Gastrocnemius medialis (tissue), 4 donors: ENCODE measurements around the gene FAM153A.
"Not testable (repeated sequence)": the region's sequence is repeated elsewhere in the genome, so short reads cannot be mapped to it uniquely, and the experiment has no call there.

Source experiments
- POLR2A ChIP-seq, 2 donors: fragments of 450-650 bp; IDR thresholded peaks; one replicate each; pipeline ENCODE4 v1.6.1; 2017; ENCODE audit warnings: antibody characterized with exemption in 2 of 2, mild to moderate bottlenecking in 2 of 2, moderate library complexity in 2 of 2
- TF ChIP-seq, protein P1 (sequence below), 5 experiments: fragments of 450-650 bp in 3 of 5; fragments of 200-600 bp in 2 of 5; sonication (generic) in 2 of 5; IDR thresholded peaks in 4 of 5; conservative IDR thresholded peaks in 1 of 5; 1 replicate in 4 of 5; 2 replicates in 1 of 5; pipeline ENCODE4 v1.5.1; 2016 to 2019; ENCODE audit warnings: antibody characterized with exemption in 5 of 5, mild to moderate bottlenecking in 3 of 5, moderate library complexity in 3 of 5

DNA sequence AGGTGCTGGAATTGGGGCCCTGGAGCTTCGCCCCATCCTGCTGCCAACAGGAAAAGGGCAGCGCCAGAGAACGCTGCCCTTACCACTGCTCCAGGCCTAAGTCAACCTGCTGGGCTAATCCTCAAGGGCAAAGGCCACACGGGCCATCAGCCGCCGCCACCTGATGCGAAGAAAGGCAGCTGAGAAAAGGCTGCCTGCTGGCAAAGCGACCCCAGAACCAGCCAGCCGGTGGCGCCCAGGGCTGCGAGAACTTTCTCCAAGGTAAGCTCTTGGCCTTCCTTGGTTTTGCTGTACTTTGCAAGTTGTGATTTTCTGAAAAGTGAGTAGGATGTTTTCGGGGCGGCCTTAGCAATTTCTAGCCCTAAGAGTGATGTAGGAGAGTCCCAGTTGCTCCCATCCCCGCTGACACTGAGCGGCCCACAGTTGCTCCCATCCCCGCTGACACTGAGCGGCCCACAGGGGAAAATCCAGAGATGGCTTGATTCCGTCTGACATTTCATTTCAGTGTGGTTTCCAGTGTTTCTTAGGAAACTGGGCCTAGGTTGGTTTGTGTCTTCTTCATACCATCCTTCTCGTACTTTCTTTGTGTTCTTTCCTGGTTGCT lies 15.6 kb upstream of the FAM153A start:
- TF ChIP-seq, protein P1, sequence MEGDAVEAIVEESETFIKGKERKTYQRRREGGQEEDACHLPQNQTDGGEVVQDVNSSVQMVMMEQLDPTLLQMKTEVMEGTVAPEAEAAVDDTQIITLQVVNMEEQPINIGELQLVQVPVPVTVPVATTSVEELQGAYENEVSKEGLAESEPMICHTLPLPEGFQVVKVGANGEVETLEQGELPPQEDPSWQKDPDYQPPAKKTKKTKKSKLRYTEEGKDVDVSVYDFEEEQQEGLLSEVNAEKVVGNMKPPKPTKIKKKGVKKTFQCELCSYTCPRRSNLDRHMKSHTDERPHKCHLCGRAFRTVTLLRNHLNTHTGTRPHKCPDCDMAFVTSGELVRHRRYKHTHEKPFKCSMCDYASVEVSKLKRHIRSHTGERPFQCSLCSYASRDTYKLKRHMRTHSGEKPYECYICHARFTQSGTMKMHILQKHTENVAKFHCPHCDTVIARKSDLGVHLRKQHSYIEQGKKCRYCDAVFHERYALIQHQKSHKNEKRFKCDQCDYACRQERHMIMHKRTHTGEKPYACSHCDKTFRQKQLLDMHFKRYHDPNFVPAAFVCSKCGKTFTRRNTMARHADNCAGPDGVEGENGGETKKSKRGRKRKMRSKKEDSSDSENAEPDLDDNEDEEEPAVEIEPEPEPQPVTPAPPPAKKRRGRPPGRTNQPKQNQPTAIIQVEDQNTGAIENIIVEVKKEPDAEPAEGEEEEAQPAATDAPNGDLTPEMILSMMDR (IDR thresholded peaks at IDR 0.05 in 4 of 5, conservative IDR thresholded peaks at IDR 0.05 in 1 of 5) = not testable (repeated sequence)
- TF ChIP-seq POLR2A (IDR thresholded peaks at IDR 0.05) = not testable (repeated sequence)
